ENCODE results near the gene PDZD4.

The PDZD4 gene

GRCh38 chrX:153763989-153764755, 66.2 kb downstream of the PDZD4 start, which contains the start of gene PLXNB3:
TSS of gene PLXNB3 (plus strand) at chrX:153764249. CDS start at chrX:153765536, 1,287 bp downstream.
- H3K27ac ChIP-seq: peak within 1 kb of the TSS; percentile 80
- TF ChIP-seq, protein P1, sequence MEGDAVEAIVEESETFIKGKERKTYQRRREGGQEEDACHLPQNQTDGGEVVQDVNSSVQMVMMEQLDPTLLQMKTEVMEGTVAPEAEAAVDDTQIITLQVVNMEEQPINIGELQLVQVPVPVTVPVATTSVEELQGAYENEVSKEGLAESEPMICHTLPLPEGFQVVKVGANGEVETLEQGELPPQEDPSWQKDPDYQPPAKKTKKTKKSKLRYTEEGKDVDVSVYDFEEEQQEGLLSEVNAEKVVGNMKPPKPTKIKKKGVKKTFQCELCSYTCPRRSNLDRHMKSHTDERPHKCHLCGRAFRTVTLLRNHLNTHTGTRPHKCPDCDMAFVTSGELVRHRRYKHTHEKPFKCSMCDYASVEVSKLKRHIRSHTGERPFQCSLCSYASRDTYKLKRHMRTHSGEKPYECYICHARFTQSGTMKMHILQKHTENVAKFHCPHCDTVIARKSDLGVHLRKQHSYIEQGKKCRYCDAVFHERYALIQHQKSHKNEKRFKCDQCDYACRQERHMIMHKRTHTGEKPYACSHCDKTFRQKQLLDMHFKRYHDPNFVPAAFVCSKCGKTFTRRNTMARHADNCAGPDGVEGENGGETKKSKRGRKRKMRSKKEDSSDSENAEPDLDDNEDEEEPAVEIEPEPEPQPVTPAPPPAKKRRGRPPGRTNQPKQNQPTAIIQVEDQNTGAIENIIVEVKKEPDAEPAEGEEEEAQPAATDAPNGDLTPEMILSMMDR (conservative IDR thresholded peaks at IDR 0.05): peak; percentile 92

DNA sequence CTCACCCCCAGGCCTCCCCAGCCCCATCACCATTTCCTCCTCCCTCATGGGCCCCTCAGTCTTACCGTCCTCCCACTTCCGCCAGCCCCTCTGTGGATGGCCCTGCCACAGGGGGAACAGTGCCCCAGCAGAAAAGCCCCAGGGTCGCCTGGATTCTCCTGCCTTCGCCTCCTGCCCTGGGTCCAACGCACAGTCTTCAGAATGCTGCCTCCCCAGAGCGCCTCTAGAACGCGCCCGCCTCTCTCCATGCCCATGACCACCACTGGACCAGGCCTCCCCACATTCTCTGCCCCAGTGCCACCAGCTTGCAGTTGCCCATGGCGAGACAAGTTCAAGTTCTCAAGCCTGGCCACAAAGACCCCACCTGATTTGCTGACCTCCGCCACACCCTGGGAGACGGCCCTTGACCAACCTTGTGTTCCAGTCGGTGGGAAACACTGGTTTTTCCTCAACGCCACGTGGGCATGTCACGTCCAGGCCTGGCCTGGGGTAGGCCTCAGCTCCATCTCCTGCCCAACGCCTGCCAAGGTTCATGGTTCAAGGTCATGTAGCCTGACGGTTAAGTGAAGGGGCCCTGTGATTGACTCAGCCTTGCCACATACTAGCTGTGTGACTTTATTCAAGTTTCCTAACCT, 66.9 kb downstream of the PDZD4 start:
- no peak overlapping the region for H3K27ac ChIP-seq
- TF ChIP-seq, protein P1 (conservative IDR thresholded peaks at IDR 0.05): no peak

- TF ChIP-seq, protein P1 (conservative IDR thresholded peaks at IDR 0.05): no peak
Observed at GRCh38 chrX:153762626-153763173, 67.6 kb downstream of the PDZD4 start.

DNA sequence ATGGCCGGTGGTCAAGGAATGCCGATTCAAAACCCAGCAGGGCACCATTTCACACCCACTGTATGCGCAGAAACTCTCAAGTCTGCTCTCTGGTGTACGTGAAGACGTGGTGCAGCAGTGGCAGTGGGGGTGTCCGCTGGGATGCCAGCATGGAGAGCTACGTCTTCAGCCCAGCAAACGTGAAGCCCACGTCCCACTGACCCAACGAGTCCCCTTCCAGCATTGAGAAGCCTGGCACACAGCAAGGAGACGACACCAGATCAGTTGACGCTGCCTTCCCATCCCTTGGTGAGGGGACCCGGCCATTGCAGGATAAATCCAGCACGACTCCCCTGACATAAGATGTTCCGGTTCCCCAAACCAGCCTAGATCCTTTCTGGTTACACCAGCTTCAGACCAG, 68.5 kb downstream of the PDZD4 start:
- TF ChIP-seq, protein P1 (conservative IDR thresholded peaks at IDR 0.05): no peak
- H3K27ac ChIP-seq: no peak overlapping the region

More at GRCh38 chrX:153762626-153763173, 67.6 kb downstream of the PDZD4 start:
- H3K27ac ChIP-seq: no peak overlapping the region

GRCh38 chrX:153755136-153755535, 75.2 kb downstream of the PDZD4 start:
- TF ChIP-seq, protein P1 (conservative IDR thresholded peaks at IDR 0.05): peak; percentile 14
- no peak overlapping the region for H3K27ac ChIP-seq

Data from VCaP (cell line).